T-cell (primary cell): Measurements from ENCODE around the gene GRSF1. TPM values are rescaled to one million over a fixed set of nuclear protein-coding genes. Genes with fewer than 3 reads are reported as not detected.

Experiments used
- ATAC-seq, 4 experiments: fragments of 200-7000 bp in 3 of 4; fragments of 150-1000 bp in 1 of 4; cut with Tn5 transposase; replicated peaks in 1 of 4; 1 replicate in 3 of 4; 2 replicates in 1 of 4; pipeline ENCODE4 v1.10.0; 2021; ENCODE audit warnings: moderate library complexity in 3 of 4, mild to moderate bottlenecking in 2 of 4, moderate number of reproducible peaks in 1 of 4
- CTCF ChIA-PET, 2 donors: fragments of 300-600 bp; sonication (Branson Sonifier 250); formaldehyde crosslinking; loops; one replicate each; lab custom pipeline; 2022; ENCODE audit warnings: antibody characterized with exemption in 2 of 2; lab: Charles Lee
- POLR2A ChIA-PET, 2 donors: fragments of 300-600 bp; sonication (Branson Sonifier 250); formaldehyde crosslinking; loops; one replicate each; lab custom pipeline; 2022; ENCODE audit warnings: antibody characterized with exemption in 2 of 2; lab: Charles Lee
- DNase-seq, 35 experiments: peaks; one replicate each; pipeline versions ENCODE4 v3.0.0 to v3.0.0-alpha.2; 2013 to 2023
- H3K27ac ChIP-seq: one replicate; pipeline ENCODE4 v1.5.1; 2013; ENCODE audit warnings: low read length
- H3K27me3 ChIP-seq, 2 experiments: replicated peaks in 1 of 2; 1 replicate in 1 of 2; 2 replicates in 1 of 2; pipeline versions ENCODE4 v1.6.1 to v1.7.0; 2013; ENCODE audit warnings: low read length in 1 of 2, mixed read lengths in 1 of 2; ENCODE audit not compliant: control insufficient read depth in 2 of 2, insufficient read depth in 2 of 2; ENCODE audit errors: extremely low read depth in 1 of 2
- H3K36me3 ChIP-seq, 2 donors: 1 replicate in 1 of 2; 2 replicates in 1 of 2; pipeline versions ENCODE4 v1.6.1 to v1.7.0; 2013; ENCODE audit warnings: low read length in 1 of 2; ENCODE audit not compliant: control insufficient read depth in 2 of 2, insufficient read depth in 1 of 2; ENCODE audit errors: extremely low read depth in 1 of 2
- H3K4me1 ChIP-seq, 2 experiments: 1 replicate in 1 of 2; 2 replicates in 1 of 2; pipeline versions ENCODE4 v1.6.1 to v1.7.0; 2013; ENCODE audit warnings: low read length in 2 of 2, mixed read lengths in 1 of 2; ENCODE audit not compliant: insufficient read depth in 2 of 2, control insufficient read depth in 1 of 2; ENCODE audit errors: extremely low read depth in 1 of 2
- H3K4me3 ChIP-seq, 2 donors: 1 replicate in 1 of 2; 2 replicates in 1 of 2; pipeline versions ENCODE4 v1.5.1 to v1.7.0; 2013; ENCODE audit warnings: mild to moderate bottlenecking in 2 of 2, low read length in 1 of 2, moderate library complexity in 1 of 2; ENCODE audit not compliant: control insufficient read depth in 1 of 2; ENCODE audit errors: extremely low read depth in 1 of 2
- H3K9me3 ChIP-seq: 2 replicates; pipeline ENCODE4 v1.7.0; 2013
- H3K27ac Mint-ChIP-seq, 2 donors: one replicate each; pipeline ENCODE4 v1.8.0; 2020 to 2021; ENCODE audit warnings: mild to moderate bottlenecking in 2 of 2, mixed read lengths in 2 of 2
- H3K27me3 Mint-ChIP-seq, 2 donors: one replicate each; pipeline ENCODE4 v1.8.0; 2021 to 2022; ENCODE audit warnings: mixed read lengths in 2 of 2
- H3K36me3 Mint-ChIP-seq: one replicate; pipeline ENCODE4 v1.8.0; 2021; ENCODE audit warnings: mixed read lengths
- H3K4me1 Mint-ChIP-seq, 3 donors: one replicate each; pipeline ENCODE4 v1.8.0; 2020 to 2022; ENCODE audit warnings: mixed read lengths in 3 of 3, mild to moderate bottlenecking in 1 of 3
- H3K4me3 Mint-ChIP-seq, 3 donors: one replicate each; pipeline ENCODE4 v1.8.0; 2020 to 2022; ENCODE audit warnings: mild to moderate bottlenecking in 3 of 3, mixed read lengths in 3 of 3, moderate library complexity in 3 of 3
- H3K9me3 Mint-ChIP-seq, 3 donors: one replicate each; pipeline ENCODE4 v1.8.0; 2020 to 2022; ENCODE audit warnings: mixed read lengths in 3 of 3
- WGBS: methylation state at CpG from one replicate; pipeline ENCODE4 v1.1.5; 2013; ENCODE audit warnings: missing lambda C conversion rate; ENCODE audit not compliant: insufficient coverage; 5-methylcytosine and 5-hydroxymethylcytosine counted together
- total RNA-seq, 35 experiments: library from RNA in 6 of 35; stranded (reverse) in 6 of 35; fragments of 120-200 nt in 1 of 35; gene quantifications; one replicate each; pipeline versions ENCODE4 v1.2.1 to v1.2.4 and lab custom pipeline; 2013 to 2026

The GRSF1 gene, protein sequence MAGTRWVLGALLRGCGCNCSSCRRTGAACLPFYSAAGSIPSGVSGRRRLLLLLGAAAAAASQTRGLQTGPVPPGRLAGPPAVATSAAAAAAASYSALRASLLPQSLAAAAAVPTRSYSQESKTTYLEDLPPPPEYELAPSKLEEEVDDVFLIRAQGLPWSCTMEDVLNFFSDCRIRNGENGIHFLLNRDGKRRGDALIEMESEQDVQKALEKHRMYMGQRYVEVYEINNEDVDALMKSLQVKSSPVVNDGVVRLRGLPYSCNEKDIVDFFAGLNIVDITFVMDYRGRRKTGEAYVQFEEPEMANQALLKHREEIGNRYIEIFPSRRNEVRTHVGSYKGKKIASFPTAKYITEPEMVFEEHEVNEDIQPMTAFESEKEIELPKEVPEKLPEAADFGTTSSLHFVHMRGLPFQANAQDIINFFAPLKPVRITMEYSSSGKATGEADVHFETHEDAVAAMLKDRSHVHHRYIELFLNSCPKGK
- 10 to 100 TPM; 42.6 to 48.8 (median 44.7) TPM for total RNA-seq
- total RNA-seq (2013) = 66.4 TPM
- total RNA-seq (lab: John Stamatoyannopoulos, UW) = 68.1 to 253 (median 114) reads per million in 29 experiments

DNA sequence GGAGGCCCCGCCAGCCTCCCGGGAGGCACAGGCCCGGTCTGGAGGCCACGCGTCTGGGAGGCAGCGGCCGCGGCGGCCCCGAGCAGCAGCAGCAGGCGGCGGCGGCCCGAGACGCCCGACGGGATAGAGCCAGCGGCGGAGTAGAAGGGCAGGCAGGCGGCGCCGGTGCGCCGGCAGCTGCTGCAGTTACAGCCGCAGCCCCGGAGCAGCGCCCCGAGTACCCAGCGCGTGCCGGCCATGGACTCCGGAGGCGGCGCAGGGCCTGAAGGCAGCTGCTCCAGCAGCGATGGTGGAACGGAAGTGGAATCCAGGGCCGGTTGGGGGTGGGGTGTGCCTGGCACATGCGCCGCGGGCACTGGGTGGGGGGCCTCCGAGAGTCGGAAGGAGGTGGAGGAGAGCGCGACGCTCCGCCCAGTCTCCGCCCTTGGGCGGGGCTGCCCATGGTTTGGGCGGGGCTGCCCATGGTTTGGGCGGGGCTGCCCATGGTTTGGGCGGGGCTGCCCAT, at the start of gene GRSF1:
TSS of gene GRSF1 (minus strand) at position 302 of the 505 bp plus-strand sequence. CDS start at position 239, 63 bp downstream.
- CTCF ChIA-PET = interaction anchor here in 1 of 2 donors (1.5 to 1.9 kb wide), 2 partner anchors 104 to 136 kb away, joined by 4 to 10 read pairs; no protein-coding TSS in a partner anchor

DNA sequence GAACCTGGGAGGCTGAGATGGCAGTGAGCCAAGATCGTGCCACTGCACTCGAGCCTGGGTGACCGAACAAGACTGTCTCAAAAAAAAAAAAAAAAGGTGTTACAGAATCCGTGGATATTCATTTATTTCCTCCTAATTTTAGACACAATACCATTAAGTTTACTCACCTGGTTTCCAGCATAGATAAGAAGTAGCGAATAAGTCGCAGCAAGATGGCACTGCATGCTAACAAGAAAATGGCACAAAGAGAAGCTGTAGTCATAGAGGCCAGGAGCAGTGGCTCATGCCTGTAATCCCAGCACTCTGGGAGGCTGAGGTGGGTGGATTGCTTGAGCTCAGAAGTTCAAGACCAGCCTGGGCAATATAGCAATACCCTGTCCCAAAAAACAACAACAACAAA, 45.5 kb upstream of the GRSF1 start:
- peaks cover 0 to 2% of the 10 kb centered on the region in 2 experiments for H3K27me3 ChIP-seq
- H3K36me3 Mint-ChIP-seq = no peaks in the 10 kb centered on the region
- H3K4me1 ChIP-seq = no peaks in the 10 kb centered on the region
- H3K27ac ChIP-seq = no peak overlapping the region
- H3K4me1 Mint-ChIP-seq = no peaks in the 10 kb centered on the region
- H3K36me3 ChIP-seq = no peaks in the 10 kb centered on the region
- H3K27me3 Mint-ChIP-seq = no peaks in the 10 kb centered on the region
- CTCF ChIA-PET = no interaction called here
- DNase-seq (peak in 1 of 35 experiments; percentile 2), ATAC-seq (no peak)
- POLR2A ChIA-PET = interaction anchor here (0.6 to 0.7 kb wide), 2 partner anchors 20 to 564 kb away, joined by 3 to 9 read pairs; no protein-coding TSS in a partner anchor
- H3K9me3 Mint-ChIP-seq = no peaks in the 10 kb centered on the region
- H3K4me3 Mint-ChIP-seq = no peak overlapping the region
- no peaks in the 10 kb centered on the region for H3K9me3 ChIP-seq
- no peak overlapping the region for H3K4me3 ChIP-seq
- H3K27ac Mint-ChIP-seq = no peak overlapping the region
- 100% methylated on average over 1 of the region's 6 CpGs for WGBS

More for the DNA sequence above, at the start of gene GRSF1:
- Mint-ChIP-seq H3K4me3 (peak within 1 kb of the TSS; percentile 93 to 97 (median 97)), H3K27me3 (no peaks in the 10 kb centered on the region), H3K4me1 (peaks cover 20 to 46% (median 24%) of the 10 kb centered on the region in 3 donors), H3K9me3 (no peaks in the 10 kb centered on the region), H3K36me3 (peaks cover 11% of the 10 kb centered on the region), H3K27ac (peak within 1 kb of the TSS; percentile 96 to 97)
- DNase-seq (peak; percentile 84 to 97 (median 94)), ATAC-seq (peak; percentile 89 to 93 (median 90))
- Histone ChIP-seq H3K27ac (peak within 1 kb of the TSS; percentile 74), H3K36me3 (peaks cover 0 to 11% of the 10 kb centered on the region in 2 donors), H3K4me3 (peak within 1 kb of the TSS; percentile 70 to 76), H3K27me3 (no peaks in the 10 kb centered on the region), H3K9me3 (no peaks in the 10 kb centered on the region), H3K4me1 (peaks cover 13 to 35% of the 10 kb centered on the region in 2 experiments)
- whole genome bisulfite sequencing = 0% methylated on average over 37 of the region's 51 CpGs
- POLR2A ChIA-PET = interaction anchor here (0.5 to 0.6 kb wide), 3 partner anchors 11 to 161 kb away, joined by 4 to 8 read pairs (median 4); no protein-coding TSS in a partner anchor

DNA sequence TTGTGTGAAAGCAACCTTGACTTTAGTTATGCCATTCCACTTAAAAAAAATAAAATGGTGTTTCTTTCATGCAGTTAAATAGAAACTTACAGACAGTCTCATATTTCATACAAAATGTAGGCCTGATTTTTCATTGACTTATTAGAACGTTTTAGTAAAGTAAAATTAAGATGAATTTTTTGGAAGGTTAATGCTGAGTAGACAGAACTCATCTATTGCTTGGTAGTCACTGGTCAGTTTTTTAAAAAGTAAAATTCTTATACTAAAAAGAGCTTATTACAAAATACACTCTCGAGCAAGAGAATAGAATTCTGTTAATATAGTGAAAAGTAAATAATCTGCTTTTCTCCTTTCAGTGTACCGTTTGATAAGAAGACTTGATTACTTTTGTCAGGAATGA, 41.0 kb upstream of the GRSF1 start:
- H3K4me3 ChIP-seq = no peak overlapping the region
- ChIA-PET POLR2A (no interaction called here), CTCF (no interaction called here)
- H3K27ac Mint-ChIP-seq = no peak overlapping the region
- H3K36me3 ChIP-seq = no peaks in the 10 kb centered on the region
- WGBS = no CpG with 5 or more reads among the region's 3 CpGs
- H3K4me3 Mint-ChIP-seq = no peak overlapping the region
- H3K9me3 ChIP-seq = no peaks in the 10 kb centered on the region
- DNase-seq (no peak), ATAC-seq (no peak)
- no peaks in the 10 kb centered on the region for H3K36me3 Mint-ChIP-seq
- H3K27ac ChIP-seq = no peak overlapping the region
- no peaks in the 10 kb centered on the region for H3K4me1 Mint-ChIP-seq
- H3K27me3 ChIP-seq = no peaks in the 10 kb centered on the region
- no peaks in the 10 kb centered on the region for H3K27me3 Mint-ChIP-seq
- no peaks in the 10 kb centered on the region for H3K4me1 ChIP-seq
- H3K9me3 Mint-ChIP-seq = no peaks in the 10 kb centered on the region

DNA sequence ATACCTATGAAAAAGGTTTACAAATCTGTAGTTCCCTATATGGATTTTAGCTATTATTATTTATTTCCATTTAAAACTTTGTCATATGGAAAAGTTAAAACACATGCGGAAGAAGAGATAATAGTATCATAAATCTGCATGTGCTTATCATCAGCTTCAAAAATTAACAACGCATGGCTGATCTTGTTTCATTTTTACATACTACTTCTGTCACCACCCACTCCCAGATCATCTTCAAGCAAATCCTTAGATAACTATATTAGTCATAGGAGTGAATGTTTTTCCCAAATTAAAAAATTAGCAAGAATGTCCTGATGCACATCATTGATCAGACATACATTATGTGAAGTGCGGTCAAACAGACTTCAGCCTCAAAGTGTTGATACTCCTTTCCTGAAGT, 37.9 kb upstream of the GRSF1 start:
- Mint-ChIP-seq H3K4me3 (no peak overlapping the region), H3K4me1 (no peaks in the 10 kb centered on the region), H3K36me3 (no peaks in the 10 kb centered on the region), H3K27ac (no peak overlapping the region), H3K27me3 (no peaks in the 10 kb centered on the region), H3K9me3 (no peaks in the 10 kb centered on the region)
- Histone ChIP-seq H3K36me3 (no peaks in the 10 kb centered on the region), H3K27me3 (peaks cover 0 to 3% of the 10 kb centered on the region in 2 experiments), H3K4me1 (no peaks in the 10 kb centered on the region), H3K4me3 (no peak overlapping the region), H3K27ac (no peak overlapping the region), H3K9me3 (no peaks in the 10 kb centered on the region)
- ATAC-seq = no peak
- ChIA-PET POLR2A (no interaction called here), CTCF (interaction anchor here in 1 of 2 donors (0.7 kb wide), 1 partner anchor 27 kb away, joined by 4 read pairs; no protein-coding TSS in a partner anchor)
- no peak for DNase-seq
- no CpG with 5 or more reads among the region's 3 CpGs for WGBS

DNA sequence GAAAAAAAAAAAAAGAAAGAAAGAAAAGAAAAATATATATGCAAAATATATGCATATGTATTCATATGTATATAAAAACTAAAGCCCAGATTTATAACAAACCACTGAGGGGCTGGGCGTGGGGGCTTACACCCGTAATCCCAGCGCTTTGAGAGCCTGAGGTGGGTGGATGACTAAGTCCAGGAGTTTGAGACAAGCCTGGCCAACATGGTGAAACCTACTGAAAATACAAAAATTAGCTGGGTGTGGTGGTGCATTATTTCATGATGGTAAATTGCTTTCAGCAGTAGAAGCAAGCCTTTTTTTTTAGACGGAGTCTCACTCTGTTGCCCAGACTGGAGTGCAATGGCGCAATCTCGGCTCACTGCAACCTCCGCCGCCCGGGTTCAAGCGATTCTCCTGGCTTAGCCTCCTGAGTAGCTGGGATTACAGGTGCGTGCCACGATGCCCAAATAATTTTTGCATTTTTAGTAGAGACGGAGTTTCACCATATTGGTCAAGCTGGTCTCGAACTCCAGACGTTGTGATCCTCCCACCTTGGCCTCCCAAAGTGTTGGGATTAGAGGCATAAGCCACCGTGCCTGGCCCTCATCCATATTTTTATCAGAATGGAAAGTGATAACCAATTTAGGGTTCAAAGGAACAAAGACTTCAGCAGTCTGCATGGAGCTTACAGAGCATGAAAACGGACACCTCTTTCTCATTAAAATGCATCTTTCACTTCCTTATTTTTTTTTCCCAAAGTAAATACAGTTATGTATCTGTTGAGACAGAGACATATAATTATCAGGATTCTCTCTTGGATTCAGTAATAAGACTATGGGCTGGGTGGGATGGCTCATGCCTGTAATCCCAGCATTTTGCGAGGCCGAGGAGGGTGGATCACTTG, 34.8 kb upstream of the GRSF1 start:
- Histone ChIP-seq H3K27ac (no peak overlapping the region), H3K4me3 (no peak overlapping the region), H3K9me3 (no peaks in the 10 kb centered on the region), H3K4me1 (no peaks in the 10 kb centered on the region), H3K27me3 (peaks cover 0 to 3% of the 10 kb centered on the region in 2 experiments), H3K36me3 (no peaks in the 10 kb centered on the region)
- Mint-ChIP-seq H3K27ac (no peak overlapping the region), H3K4me3 (no peak overlapping the region), H3K36me3 (no peaks in the 10 kb centered on the region), H3K4me1 (no peaks in the 10 kb centered on the region), H3K27me3 (peaks cover 0 to 3% of the 10 kb centered on the region in 2 donors), H3K9me3 (no peaks in the 10 kb centered on the region)
- WGBS = 86% methylated on average over 10 of the region's 19 CpGs
- ChIA-PET POLR2A (no interaction called here), CTCF (no interaction called here)
- DNase-seq = no peak
- no peak for ATAC-seq
